Measurements from ENCODE around the gene CASS4. TPM values are rescaled to one million over a fixed set of nuclear protein-coding genes. Genes with fewer than 3 reads are reported as not detected.

The CASS4 gene
- total RNA-seq, 1 experiment from 2014 or later: 0.17 TPM

GRCh38 chr20:56373942-56374341, 38.1 kb upstream of the CASS4 start:
- no peak overlapping the region for H3K4me3 ChIP-seq (replicated peaks in 1 of 2; ENCODE audit: low read depth in 1 of 2, low read length in 2 of 2)
- H3K9me2 ChIP-seq (ENCODE audit: insufficient read depth): no peaks in the 10 kb centered on the region
- no peak overlapping the region for H3K4me2 ChIP-seq (ENCODE audit: low read length)
- H3K9ac ChIP-seq (ENCODE audit: low read length): no peak overlapping the region
- RAD21 ChIA-PET (ENCODE audit: low non-redundant PET in 1 of 2, low total read pairs in 2 of 2, uncharacterized antibody in 2 of 2, unreplicated experiment in 2 of 2): no interaction called here
- intact Hi-C loops (cut with micrococcal nuclease): no loop called here
- DNase-seq (ENCODE audit: low read depth, low spot score): no peak
- peaks cover 85% of the 10 kb centered on the region for H3K79me2 ChIP-seq (ENCODE audit: insufficient read depth, low read length)
- H3K36me3 ChIP-seq (ENCODE audit: control insufficient read depth in 1 of 2, insufficient read depth in 2 of 2, low read length in 2 of 2): peaks cover 58 to 70% of the 10 kb centered on the region in 2 experiments
- no peak for TF ChIP-seq ELF1 (IDR thresholded peaks at IDR 0.05; ENCODE audit: borderline replicate concordance, low read depth)
- TF ChIP-seq TCF7L2 (IDR thresholded peaks at IDR 0.05; ENCODE audit: borderline replicate concordance, extremely low read depth, insufficient read depth, insufficient read length): no peak
- no peak for TF ChIP-seq SP1 (IDR thresholded peaks at IDR 0.05; ENCODE audit: low read depth)
- no peak for TF ChIP-seq RAD21 (IDR thresholded peaks at IDR 0.05; ENCODE audit: low read depth)
- TF ChIP-seq POLR2A (IDR thresholded peaks at IDR 0.05; ENCODE audit: borderline replicate concordance, extremely low read depth, insufficient read depth, insufficient read length): no peak
- TF ChIP-seq EGR1 (IDR thresholded peaks at IDR 0.05; ENCODE audit: low read depth): no peak
- TF ChIP-seq CEBPB (IDR thresholded peaks at IDR 0.05; ENCODE audit: low read depth): no peak
- no peak for TF ChIP-seq REST (IDR thresholded peaks at IDR 0.05; ENCODE audit: low read depth)
- H2AFZ ChIP-seq (ENCODE audit: low read depth, low read length, poor library complexity, severe bottlenecking): no peak overlapping the region
- H3K9me3 ChIP-seq (ENCODE audit: control insufficient read depth in 1 of 2, insufficient read depth in 1 of 2, low read depth in 1 of 2, low read length in 2 of 2): no peaks in the 10 kb centered on the region
- H3K27ac ChIP-seq (ENCODE audit: low read depth, low read length): no peak overlapping the region
- CTCF ChIA-PET: no interaction called here
- POLR2A ChIA-PET: no interaction called here
- BruUV-seq (replicated peaks): no TSS peak
- H3K4me1 ChIP-seq (ENCODE audit: control insufficient read depth in 1 of 2, insufficient read depth in 2 of 2, low read length in 2 of 2): no peaks in the 10 kb centered on the region
- H3K27me3 ChIP-seq (ENCODE audit: insufficient read depth, low read length): no peaks in the 10 kb centered on the region
- H4K20me1 ChIP-seq (ENCODE audit: insufficient read depth): no peaks in the 10 kb centered on the region
- ATAC-seq: no peak

Data from HCT116 (cell line).